Stimulated activated CD4-positive, alpha-beta T cell treated with anti-CD3 and anti-CD28 coated beads, Interleukin-4, amount 100 ng/mL, for 48 hours (primary cell): ENCODE measurements around the gene NDUFS1.
"Not testable (repeated sequence)": the region's sequence is repeated elsewhere in the genome, so short reads cannot be mapped to it uniquely, and the experiment has no call there.

Source experiments
- DNase-seq, 2 donors: peaks; one replicate each; pipeline ENCODE4 v3.0.0-alpha.2; 2020; ENCODE audit warnings: low read depth in 2 of 2

NDUFS1 gene

GRCh38 chr2:206159346-206160124 is at the start of gene NDUFS1, which contains the start of gene EEF1B2:
Gene NDUFS1, minus strand, starts transcription at chr2:206159444. Its CDS starts 5,766 bp downstream, at chr2:206153678.
Gene EEF1B2, plus strand, starts transcription at chr2:206159895. Its CDS starts 85 bp downstream, at chr2:206159980.
- DNase-seq: peak; percentile 91 to 97

- no peak for DNase-seq
Observed at GRCh38 chr2:206208900-206209299, 49.7 kb upstream of the NDUFS1 start.

- DNase-seq: not testable (repeated sequence)
Observed at GRCh38 chr2:206207316-206207715, 48.1 kb upstream of the NDUFS1 start.

GRCh38 chr2:206204710-206205109 is 45.5 kb upstream of the NDUFS1 start:
- DNase-seq: no peak

DNA sequence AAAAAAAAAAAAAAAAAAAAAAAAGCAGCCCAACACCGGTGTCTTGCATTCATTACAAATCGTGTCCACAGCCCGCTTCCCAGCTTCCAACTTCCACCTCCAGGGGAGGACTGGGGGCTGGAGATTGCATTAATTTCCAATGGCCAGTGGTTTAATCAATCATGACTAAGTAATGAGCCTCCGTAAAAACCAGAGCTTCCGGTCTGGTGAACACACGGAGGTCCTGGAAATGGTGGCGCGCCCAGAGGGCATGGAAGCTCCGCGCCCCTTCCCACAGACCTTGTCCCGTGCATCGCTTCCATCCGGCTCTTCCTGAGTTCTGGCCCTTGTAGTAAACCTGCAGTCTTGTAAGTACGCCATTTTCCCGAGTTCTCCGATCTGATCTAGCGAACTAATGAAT is 44.1 kb upstream of the NDUFS1 start:
- no peak for DNase-seq

DNA sequence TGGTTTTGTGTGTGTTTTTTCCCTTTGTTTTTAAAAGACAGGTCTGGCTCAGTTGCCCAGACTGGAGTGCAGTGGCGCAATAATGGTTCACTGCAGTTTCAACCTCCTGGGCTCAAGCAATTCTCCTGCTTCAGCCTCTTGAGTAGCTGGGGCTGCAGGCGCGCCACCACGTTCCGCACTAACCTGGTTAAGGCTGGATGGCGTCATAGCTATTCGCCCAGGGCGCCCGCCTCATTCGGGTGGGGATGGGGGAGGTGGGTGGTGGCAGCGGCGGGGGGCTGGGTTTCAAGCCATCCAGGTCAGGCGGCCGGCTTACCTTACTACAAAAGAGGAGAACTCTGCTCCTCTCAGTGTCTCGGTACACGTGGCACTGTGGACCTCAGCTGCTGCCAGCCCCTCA is 43.2 kb upstream of the NDUFS1 start:
- no peak for DNase-seq

DNA sequence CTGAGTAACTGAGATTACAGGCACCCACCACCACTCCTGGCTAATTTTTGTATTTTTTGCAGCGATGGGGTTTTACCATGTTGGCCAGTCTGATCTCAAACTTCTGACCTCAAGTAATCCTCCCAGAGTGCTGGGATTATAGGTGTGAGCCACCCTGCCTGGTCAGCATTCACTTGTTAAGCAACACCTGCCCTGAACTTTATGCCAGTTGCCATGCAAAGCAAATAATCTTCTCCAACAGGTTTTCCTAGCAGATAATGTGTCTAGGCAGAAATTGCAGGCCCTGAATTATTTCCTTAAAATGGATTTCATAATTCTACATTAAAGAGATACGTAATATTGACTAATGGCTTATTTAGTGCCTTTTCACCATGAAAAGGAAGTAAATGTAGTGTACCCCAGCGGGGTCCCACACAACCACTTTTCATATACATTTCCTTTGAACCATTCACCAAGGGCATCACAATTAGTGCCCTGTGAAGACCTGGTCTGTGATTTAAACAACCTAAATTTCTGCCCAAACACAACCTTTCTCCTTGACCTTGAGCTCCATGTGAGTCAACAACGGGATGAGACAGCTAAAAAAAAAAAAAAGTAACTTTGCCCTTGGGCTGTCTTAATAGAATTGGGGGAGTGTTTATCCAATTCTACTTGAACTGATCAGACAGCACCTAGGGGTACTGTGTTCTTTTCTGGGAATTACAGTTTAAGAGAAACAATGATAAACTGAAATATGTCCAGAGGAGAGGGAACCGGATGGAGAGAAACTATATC is 42.0 kb upstream of the NDUFS1 start:
- DNase-seq: no peak

- DNase-seq: no peak
Observed at GRCh38 chr2:206198677-206199076, 39.4 kb upstream of the NDUFS1 start.

- DNase-seq: no peak
Observed at GRCh38 chr2:206193671-206194357, 34.6 kb upstream of the NDUFS1 start.

GRCh38 chr2:206192157-206192556 is 32.9 kb upstream of the NDUFS1 start:
- no peak for DNase-seq

DNA sequence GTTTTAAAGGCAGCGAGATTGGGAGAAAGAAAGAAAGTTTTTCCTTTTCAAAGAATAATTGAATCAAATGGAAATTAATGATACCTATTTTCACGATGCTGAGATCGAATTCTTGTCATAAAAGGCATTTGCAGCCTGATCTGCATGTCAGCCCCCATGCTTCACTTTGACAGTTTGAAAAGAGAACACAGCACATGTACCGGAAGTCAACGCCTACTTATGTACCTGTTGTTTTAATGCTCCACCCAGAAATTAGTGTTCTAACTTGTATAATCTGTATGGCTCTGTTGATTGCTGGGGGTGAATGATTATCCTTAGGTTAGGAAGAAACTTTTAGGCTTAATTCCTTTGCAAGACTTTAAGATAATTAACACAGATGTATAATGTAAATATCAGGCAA is 31.4 kb upstream of the NDUFS1 start:
- DNase-seq: no peak

GRCh38 chr2:206190111-206190510 is 30.9 kb upstream of the NDUFS1 start:
- DNase-seq: no peak

DNA sequence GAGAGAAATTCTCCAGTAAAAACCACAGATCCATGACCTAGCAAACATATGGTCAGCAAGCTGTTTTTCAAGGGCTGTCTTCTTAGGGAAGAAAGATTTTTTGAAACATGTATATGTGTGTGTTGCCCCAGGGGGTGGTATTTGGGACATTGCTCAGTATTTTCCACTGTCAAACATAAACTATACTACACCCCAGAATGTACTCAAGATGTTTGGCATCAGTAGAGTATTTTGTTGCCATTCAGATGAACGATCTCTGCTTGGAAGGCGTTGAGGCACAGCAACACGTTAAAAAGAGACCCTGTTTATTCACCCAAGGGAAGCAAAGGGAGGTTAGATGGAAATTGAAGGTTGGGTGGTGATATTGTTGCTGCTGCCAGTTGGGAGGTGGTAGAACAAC is 30.4 kb upstream of the NDUFS1 start:
- DNase-seq: no peak

DNA sequence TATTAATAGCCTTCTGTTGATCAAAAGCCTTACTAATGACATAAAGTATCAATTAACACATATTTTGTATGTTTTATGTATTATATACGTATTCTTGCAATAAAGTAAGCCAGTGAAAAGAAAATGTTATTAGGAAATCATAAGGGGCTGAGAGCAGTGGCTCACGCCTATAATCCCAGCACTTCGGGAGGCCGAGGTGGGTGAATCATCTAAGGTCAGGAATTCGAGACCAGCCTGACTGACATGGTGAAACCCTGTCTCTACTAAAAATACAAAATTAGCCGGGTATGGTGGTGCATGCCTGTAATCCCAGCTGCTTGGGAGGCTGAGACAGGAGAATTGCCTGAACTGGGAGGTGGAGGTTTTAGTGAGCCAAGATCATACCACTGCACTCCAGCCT is 22.3 kb upstream of the NDUFS1 start:
- not testable (repeated sequence) for DNase-seq

GRCh38 chr2:206176901-206177300 is 17.7 kb upstream of the NDUFS1 start:
- DNase-seq: no peak

DNA sequence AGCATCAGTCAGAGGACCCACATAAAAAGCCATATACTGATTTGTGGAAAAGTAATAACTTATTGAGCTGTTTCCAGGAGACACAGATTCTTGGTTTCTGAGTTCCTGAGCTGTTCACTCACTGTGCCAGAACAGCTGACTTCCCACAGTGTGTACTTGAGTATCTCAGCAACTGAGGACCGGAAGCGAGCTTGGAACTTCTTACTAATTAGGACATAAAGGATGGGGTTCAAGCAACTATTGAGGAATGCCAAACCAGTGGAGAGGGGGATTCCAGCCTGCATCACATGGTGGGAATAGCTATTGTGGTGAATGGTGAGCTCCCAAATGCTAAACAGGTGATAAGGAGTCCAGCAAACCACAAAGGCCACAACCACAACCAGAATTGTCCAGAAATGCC is 16.9 kb upstream of the NDUFS1 start:
- no peak for DNase-seq

GRCh38 chr2:206173147-206173546 is 13.9 kb upstream of the NDUFS1 start:
- no peak for DNase-seq

- not testable (repeated sequence) for DNase-seq
Observed at GRCh38 chr2:206171624-206172397, 12.6 kb upstream of the NDUFS1 start.

- DNase-seq: not testable (repeated sequence)
Observed at GRCh38 chr2:206168230-206168629, 9.0 kb upstream of the NDUFS1 start.

- no peak for DNase-seq
Observed at GRCh38 chr2:206164261-206164862, 5.1 kb upstream of the NDUFS1 start.

DNA sequence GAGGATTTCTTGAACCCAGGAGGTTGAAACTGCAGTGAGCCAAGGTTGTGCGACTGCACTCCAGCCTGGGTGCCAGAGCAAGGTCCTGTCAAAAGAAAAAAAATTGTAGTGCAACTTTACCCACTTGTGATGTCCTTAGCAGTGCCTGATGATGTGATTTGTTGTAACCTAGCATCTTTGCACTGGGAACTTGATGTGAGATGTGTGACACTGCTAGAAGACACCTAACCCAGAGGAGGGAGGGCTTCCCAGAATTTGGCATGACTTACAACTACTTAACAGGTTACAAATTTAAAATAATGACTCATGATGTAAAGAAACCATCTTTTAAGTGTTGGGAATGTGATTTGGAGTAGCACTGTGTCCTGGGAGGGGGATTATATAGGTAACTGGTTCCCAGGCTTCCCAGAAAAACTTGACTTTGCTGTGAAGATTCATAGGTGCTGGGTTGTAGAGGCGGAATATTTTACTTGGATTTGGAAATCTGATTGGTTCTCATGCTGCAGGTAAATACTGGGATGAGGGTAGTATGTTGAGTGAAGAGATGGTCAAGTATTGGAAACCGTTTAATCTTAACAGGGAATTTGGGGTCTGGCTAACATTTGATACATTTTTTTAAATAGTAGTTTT is 4.1 kb upstream of the NDUFS1 start:
- DNase-seq: no peak
